GM23338 (cell line): ENCODE measurements around the gene TMEM63B. TPM values are rescaled to one million over a fixed set of nuclear protein-coding genes. Genes with fewer than 3 reads are reported as not detected.

Experiments
- ATAC-seq: fragments of 200-7000 bp; cut with Tn5 transposase; 3 replicates; pipeline ENCODE4 v1.9.1; 2020
- DNase-seq: peaks from one replicate; pipeline ENCODE4 v3.0.0-alpha.2; 2015; ENCODE audit warnings: low spot score
- H2AFZ ChIP-seq: fragments of 200-600 bp; sonication (generic); 2 replicates; pipeline ENCODE4 v1.8.0; 2016; ENCODE audit warnings: antibody characterized with exemption, mild to moderate bottlenecking, moderate library complexity
- H3F3A ChIP-seq: fragments of 200-600 bp; sonication (generic); replicated peaks from 2 replicates; pipeline ENCODE4 v1.8.0; 2017; ENCODE audit warnings: antibody characterized with exemption, mixed run types, low read depth
- H3K27ac ChIP-seq: fragments of 200-600 bp; sonication (generic); 2 replicates; pipeline ENCODE4 v1.6.1; 2016; ENCODE audit warnings: low read depth
- H3K27me3 ChIP-seq: fragments of 200-600 bp; sonication (generic); 2 replicates; pipeline ENCODE4 v1.8.0; 2016; ENCODE audit warnings: mild to moderate bottlenecking, mixed run types, moderate library complexity; ENCODE audit not compliant: insufficient read depth
- H3K36me3 ChIP-seq: fragments of 200-600 bp; sonication (generic); 2 replicates; pipeline ENCODE4 v1.8.0; 2016; ENCODE audit warnings: mild to moderate bottlenecking; ENCODE audit not compliant: insufficient read depth
- H3K4me1 ChIP-seq: fragments of 200-600 bp; sonication (generic); 2 replicates; pipeline ENCODE4 v1.8.0; 2016; ENCODE audit warnings: mild to moderate bottlenecking, moderate library complexity; ENCODE audit not compliant: insufficient read depth
- H3K4me2 ChIP-seq: fragments of 200-600 bp; sonication (generic); 2 replicates; pipeline ENCODE4 v1.7.1; 2017; ENCODE audit warnings: mixed run types
- H3K4me3 ChIP-seq: fragments of 200-600 bp; sonication (generic); 2 replicates; pipeline ENCODE4 v1.6.1; 2016; ENCODE audit warnings: mixed run types
- H3K79me2 ChIP-seq: fragments of 200-600 bp; sonication (generic); replicated peaks from 2 replicates; pipeline ENCODE4 v1.8.0; 2017; ENCODE audit warnings: mild to moderate bottlenecking; ENCODE audit not compliant: insufficient read depth
- H3K9me2 ChIP-seq: fragments of 200-600 bp; sonication (generic); 2 replicates; pipeline ENCODE4 v1.8.0; 2017; ENCODE audit not compliant: insufficient read depth
- H4K20me1 ChIP-seq: fragments of 200-600 bp; sonication (generic); replicated peaks from 2 replicates; pipeline ENCODE4 v1.8.0; 2017; ENCODE audit warnings: mild to moderate bottlenecking; ENCODE audit not compliant: insufficient read depth
- H3K27ac Mint-ChIP-seq: 2 replicates; pipeline ENCODE4 v1.8.0; 2020; ENCODE audit warnings: inconsistent platforms, mild to moderate bottlenecking, moderate library complexity, mixed read lengths
- H3K27me3 Mint-ChIP-seq: 3 replicates; pipeline ENCODE4 v1.8.0; 2022; ENCODE audit warnings: low read depth, mild to moderate bottlenecking, moderate library complexity, mixed read lengths, inconsistent platforms; ENCODE audit not compliant: insufficient read depth, poor library complexity
- H3K36me3 Mint-ChIP-seq: 3 replicates; pipeline ENCODE4 v1.8.0; 2021; ENCODE audit warnings: low read depth, mild to moderate bottlenecking, inconsistent platforms, moderate library complexity, mixed read lengths
- H3K4me1 Mint-ChIP-seq: 3 replicates; pipeline ENCODE4 v1.8.0; 2020; ENCODE audit warnings: mild to moderate bottlenecking, inconsistent platforms, mixed read lengths
- H3K4me3 Mint-ChIP-seq: 3 replicates; pipeline ENCODE4 v1.8.0; 2021; ENCODE audit warnings: moderate library complexity, mild to moderate bottlenecking, inconsistent platforms, mixed read lengths
- H3K9me3 Mint-ChIP-seq: 3 replicates; pipeline ENCODE4 v1.8.0; 2020; ENCODE audit warnings: moderate library complexity, mild to moderate bottlenecking, inconsistent platforms, mixed read lengths
- CREB1 ChIP-seq: fragments of 250-450 bp; sonication (Bioruptor Pico); IDR thresholded peaks from 2 replicates; pipeline ENCODE4 v1.5.0; 2020; ENCODE audit warnings: low read depth, mild to moderate bottlenecking, moderate library complexity
- EZH2 ChIP-seq: fragments of 200-600 bp; sonication (generic); IDR thresholded peaks from one replicate; pipeline ENCODE4 v1.8.0; 2017; ENCODE audit warnings: antibody characterized with exemption, mild to moderate bottlenecking, low read depth; ENCODE audit not compliant: unreplicated experiment
- EZH2phosphoT487 ChIP-seq: fragments of 200-600 bp; sonication (generic); IDR thresholded peaks from one replicate; pipeline ENCODE4 v1.8.1; 2018; ENCODE audit warnings: antibody characterized with exemption; ENCODE audit not compliant: unreplicated experiment
- JUNB ChIP-seq: IDR thresholded peaks from one replicate; pipeline ENCODE4 v1.6.1; 2016; ENCODE audit warnings: antibody characterized with exemption; ENCODE audit not compliant: unreplicated experiment
- NANOG ChIP-seq: IDR thresholded peaks from 2 replicates; pipeline ENCODE4 v1.6.1; 2016; ENCODE audit warnings: antibody characterized with exemption, borderline replicate concordance
- POLR2AphosphoS5 ChIP-seq: IDR thresholded peaks from 2 replicates; pipeline ENCODE4 v1.6.1; 2016; ENCODE audit warnings: antibody characterized with exemption, low read depth
- ZNF114 ChIP-seq: fragments of 250-450 bp; sonication (Bioruptor Pico); IDR thresholded peaks from 2 replicates; pipeline ENCODE4 v1.5.0; 2020; ENCODE audit warnings: mild to moderate bottlenecking, moderate library complexity
- ZNF331 ChIP-seq: fragments of 250-450 bp; sonication (Bioruptor Pico); IDR thresholded peaks from 2 replicates; pipeline ENCODE4 v1.5.0; 2020; ENCODE audit warnings: low read depth, mild to moderate bottlenecking, moderate library complexity
- polyA plus RNA-seq: library from polyadenylated mRNA; unstranded; fragments of >200 nt; fragmentation: Nextera tagmentation; extraction: Ambion mirVana; gene quantifications from 2 replicates; pipeline ENCODE4 v1.2.1, GENCODE V29; 2016
- total RNA-seq: library from RNA; depleted of rRNA; stranded (reverse); fragments of >200 nt; shearing (Covaris generic); gene quantifications from 2 replicates; pipeline ENCODE4 v1.2.3, GENCODE V29; 2014
- TF ChIP-seq, protein P1 (sequence below): fragments of 250-450 bp; sonication (Bioruptor Pico); IDR thresholded peaks from 2 replicates; pipeline ENCODE4 v1.5.0; 2020; ENCODE audit warnings: mild to moderate bottlenecking, moderate library complexity
- TF ChIP-seq, protein P2 (sequence below): IDR thresholded peaks from 2 replicates; pipeline ENCODE4 v1.6.1; 2016; ENCODE audit warnings: antibody characterized with exemption

The TMEM63B gene
- total and polyA plus RNA-seq, 2 experiments from 2014 or later: 10.1 to 36.0 TPM

DNA sequence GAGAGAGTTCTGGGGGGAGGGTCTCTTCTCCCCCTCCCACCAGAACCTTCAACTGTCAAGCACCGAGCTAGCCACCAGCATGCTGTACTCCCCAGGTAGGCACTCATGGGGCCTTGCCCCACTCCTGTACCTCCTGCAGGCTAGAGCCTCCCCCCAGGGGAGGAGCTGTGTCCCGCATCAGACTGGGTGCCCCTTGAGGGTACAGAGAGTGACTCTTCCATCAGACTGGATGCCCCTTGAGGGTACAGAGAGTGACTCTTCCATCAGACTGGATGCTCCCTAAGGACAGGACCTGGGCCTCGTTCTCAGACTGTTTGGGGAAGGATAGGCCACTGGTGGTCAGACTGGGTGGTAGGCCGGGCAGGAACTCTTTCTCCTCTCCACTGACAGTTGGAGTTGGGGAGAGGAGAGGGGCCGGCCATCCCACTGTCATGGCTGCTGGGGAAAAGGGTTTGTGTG lies 31.4 kb downstream of the TMEM63B start, which contains the start of gene CAPN11:
Gene CAPN11 (plus strand): TSS at position 51 of the 459 bp plus-strand sequence. CDS start 29 bp downstream, at position 80.
- Histone ChIP-seq H3K79me2 (no peaks in the 10 kb centered on the region), H3K27me3 (no peaks in the 10 kb centered on the region), H3K36me3 (no peaks in the 10 kb centered on the region), H3K4me3 (no peak within 1 kb of the TSS), H3K9me2 (no peaks in the 10 kb centered on the region), H3K4me1 (peaks cover 4% of the 10 kb centered on the region), H3F3A (no peaks in the 10 kb centered on the region), H4K20me1 (no peaks in the 10 kb centered on the region), H2AFZ (no peak within 1 kb of the TSS), H3K4me2 (no peak within 1 kb of the TSS), H3K27ac (no peak within 1 kb of the TSS)
- TF ChIP-seq, protein P1, sequence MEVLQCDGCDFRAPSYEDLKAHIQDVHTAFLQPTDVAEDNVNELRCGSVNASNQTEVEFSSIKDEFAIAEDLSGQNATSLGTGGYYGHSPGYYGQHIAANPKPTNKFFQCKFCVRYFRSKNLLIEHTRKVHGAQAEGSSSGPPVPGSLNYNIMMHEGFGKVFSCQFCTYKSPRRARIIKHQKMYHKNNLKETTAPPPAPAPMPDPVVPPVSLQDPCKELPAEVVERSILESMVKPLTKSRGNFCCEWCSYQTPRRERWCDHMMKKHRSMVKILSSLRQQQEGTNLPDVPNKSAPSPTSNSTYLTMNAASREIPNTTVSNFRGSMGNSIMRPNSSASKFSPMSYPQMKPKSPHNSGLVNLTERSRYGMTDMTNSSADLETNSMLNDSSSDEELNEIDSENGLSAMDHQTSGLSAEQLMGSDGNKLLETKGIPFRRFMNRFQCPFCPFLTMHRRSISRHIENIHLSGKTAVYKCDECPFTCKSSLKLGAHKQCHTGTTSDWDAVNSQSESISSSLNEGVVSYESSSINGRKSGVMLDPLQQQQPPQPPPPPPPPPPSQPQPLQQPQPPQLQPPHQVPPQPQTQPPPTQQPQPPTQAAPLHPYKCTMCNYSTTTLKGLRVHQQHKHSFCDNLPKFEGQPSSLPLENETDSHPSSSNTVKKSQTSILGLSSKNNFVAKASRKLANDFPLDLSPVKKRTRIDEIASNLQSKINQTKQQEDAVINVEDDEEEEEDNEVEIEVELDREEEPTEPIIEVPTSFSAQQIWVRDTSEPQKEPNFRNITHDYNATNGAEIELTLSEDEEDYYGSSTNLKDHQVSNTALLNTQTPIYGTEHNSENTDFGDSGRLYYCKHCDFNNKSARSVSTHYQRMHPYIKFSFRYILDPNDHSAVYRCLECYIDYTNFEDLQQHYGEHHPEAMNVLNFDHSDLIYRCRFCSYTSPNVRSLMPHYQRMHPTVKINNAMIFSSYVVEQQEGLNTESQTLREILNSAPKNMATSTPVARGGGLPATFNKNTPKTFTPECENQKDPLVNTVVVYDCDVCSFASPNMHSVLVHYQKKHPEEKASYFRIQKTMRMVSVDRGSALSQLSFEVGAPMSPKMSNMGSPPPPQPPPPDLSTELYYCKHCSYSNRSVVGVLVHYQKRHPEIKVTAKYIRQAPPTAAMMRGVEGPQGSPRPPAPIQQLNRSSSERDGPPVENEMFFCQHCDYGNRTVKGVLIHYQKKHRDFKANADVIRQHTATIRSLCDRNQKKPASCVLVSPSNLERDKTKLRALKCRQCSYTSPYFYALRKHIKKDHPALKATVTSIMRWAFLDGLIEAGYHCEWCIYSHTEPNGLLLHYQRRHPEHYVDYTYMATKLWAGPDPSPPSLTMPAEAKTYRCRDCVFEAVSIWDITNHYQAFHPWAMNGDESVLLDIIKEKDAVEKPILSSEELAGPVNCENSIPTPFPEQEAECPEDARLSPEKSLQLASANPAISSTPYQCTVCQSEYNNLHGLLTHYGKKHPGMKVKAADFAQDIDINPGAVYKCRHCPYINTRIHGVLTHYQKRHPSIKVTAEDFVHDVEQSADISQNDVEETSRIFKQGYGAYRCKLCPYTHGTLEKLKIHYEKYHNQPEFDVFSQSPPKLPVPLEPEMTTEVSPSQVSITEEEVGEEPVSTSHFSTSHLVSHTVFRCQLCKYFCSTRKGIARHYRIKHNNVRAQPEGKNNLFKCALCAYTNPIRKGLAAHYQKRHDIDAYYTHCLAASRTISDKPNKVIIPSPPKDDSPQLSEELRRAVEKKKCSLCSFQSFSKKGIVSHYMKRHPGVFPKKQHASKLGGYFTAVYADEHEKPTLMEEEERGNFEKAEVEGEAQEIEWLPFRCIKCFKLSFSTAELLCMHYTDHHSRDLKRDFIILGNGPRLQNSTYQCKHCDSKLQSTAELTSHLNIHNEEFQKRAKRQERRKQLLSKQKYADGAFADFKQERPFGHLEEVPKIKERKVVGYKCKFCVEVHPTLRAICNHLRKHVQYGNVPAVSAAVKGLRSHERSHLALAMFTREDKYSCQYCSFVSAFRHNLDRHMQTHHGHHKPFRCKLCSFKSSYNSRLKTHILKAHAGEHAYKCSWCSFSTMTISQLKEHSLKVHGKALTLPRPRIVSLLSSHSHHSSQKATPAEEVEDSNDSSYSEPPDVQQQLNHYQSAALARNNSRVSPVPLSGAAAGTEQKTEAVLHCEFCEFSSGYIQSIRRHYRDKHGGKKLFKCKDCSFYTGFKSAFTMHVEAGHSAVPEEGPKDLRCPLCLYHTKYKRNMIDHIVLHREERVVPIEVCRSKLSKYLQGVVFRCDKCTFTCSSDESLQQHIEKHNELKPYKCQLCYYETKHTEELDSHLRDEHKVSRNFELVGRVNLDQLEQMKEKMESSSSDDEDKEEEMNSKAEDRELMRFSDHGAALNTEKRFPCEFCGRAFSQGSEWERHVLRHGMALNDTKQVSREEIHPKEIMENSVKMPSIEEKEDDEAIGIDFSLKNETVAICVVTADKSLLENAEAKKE (CRISPR knock-in tag): no peak
- TF ChIP-seq EZH2phosphoT487: no peak
- no peak for TF ChIP-seq JUNB
- TF ChIP-seq EZH2: no peak
- TF ChIP-seq NANOG: no peak
- TF ChIP-seq ZNF114 (CRISPR knock-in tag): no peak
- TF ChIP-seq POLR2AphosphoS5: no peak
- TF ChIP-seq ZNF331: no peak
- TF ChIP-seq, protein P2, sequence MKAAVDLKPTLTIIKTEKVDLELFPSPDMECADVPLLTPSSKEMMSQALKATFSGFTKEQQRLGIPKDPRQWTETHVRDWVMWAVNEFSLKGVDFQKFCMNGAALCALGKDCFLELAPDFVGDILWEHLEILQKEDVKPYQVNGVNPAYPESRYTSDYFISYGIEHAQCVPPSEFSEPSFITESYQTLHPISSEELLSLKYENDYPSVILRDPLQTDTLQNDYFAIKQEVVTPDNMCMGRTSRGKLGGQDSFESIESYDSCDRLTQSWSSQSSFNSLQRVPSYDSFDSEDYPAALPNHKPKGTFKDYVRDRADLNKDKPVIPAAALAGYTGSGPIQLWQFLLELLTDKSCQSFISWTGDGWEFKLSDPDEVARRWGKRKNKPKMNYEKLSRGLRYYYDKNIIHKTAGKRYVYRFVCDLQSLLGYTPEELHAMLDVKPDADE: no peak
- no peak for TF ChIP-seq CREB1 (CRISPR knock-in tag)
- Mint-ChIP-seq H3K4me3 (no peak within 1 kb of the TSS), H3K27me3 (peaks cover 18% of the 10 kb centered on the region), H3K4me1 (peaks cover 41% of the 10 kb centered on the region), H3K27ac (no peak within 1 kb of the TSS), H3K36me3 (no peaks in the 10 kb centered on the region; the same call in 2 of the 3 replicates), H3K9me3 (no peaks in the 10 kb centered on the region)
- ATAC-seq (no peak), DNase-seq (no peak)
